K562 (cell line): Measurements from ENCODE around the gene ZDHHC15. TPM values are rescaled to one million over a fixed set of nuclear protein-coding genes. Genes with fewer than 3 reads are reported as not detected.

Experiments used
- BHLHE40 ChIP-seq: IDR thresholded peaks from 2 replicates; pipeline ENCODE4 v1.6.1; 2011; ENCODE audit warnings: low read length, improper control_type of control experiment
- POLR2H ChIP-seq: IDR thresholded peaks from 2 replicates; pipeline ENCODE4 v1.6.1; 2016; ENCODE audit warnings: missing genetic modification characterization, low read depth, mild to moderate bottlenecking, control low read depth, missing compliant biosample characterization, moderate library complexity
- RCOR1 ChIP-seq, 2 experiments: IDR thresholded peaks; 2 replicates each; pipeline ENCODE4 v1.6.1; 2012; ENCODE audit warnings: low read depth in 2 of 2, low read length in 2 of 2, borderline replicate concordance in 1 of 2, improper control_type of control experiment in 1 of 2
- RNF2 ChIP-seq: sonication (generic); IDR thresholded peaks from 2 replicates; pipeline ENCODE4 v1.6.1; 2016
- SAFB2 ChIP-seq: fragments of 200-400 bp; formaldehyde crosslinking; IDR thresholded peaks from 2 replicates; pipeline ENCODE4 v1.6.1; 2018; ENCODE audit warnings: borderline replicate concordance, low read length, low read depth, moderate library complexity; ENCODE audit not compliant: severe bottlenecking
- SMARCA4 ChIP-seq: fragments of 450-650 bp; IDR thresholded peaks from 2 replicates; pipeline ENCODE4 v1.6.1; 2016
- SREBF2 ChIP-seq: sonication (generic); formaldehyde crosslinking; IDR thresholded peaks from 2 replicates; pipeline ENCODE4 v1.4.0; 2020; ENCODE audit warnings: mild to moderate bottlenecking, missing genetic modification reagents
- polyA plus RNA-seq, 8 experiments: library from polyadenylated mRNA; depleted of rRNA in 4 of 8; stranded (reverse) in 5 of 8; unstranded in 3 of 8; fragments of >200 nt; fragmentation: Nextera tagmentation in 2 of 8; fragmentation: Illumina TruSeq in 1 of 8; extraction: Ambion mirVana in 2 of 8; extraction: Trizol in 1 of 8; gene quantifications; 2 replicates each; pipeline versions ENCODE4 v1.2.1 to v1.2.3, GENCODE V29; 2011 to 2014; ENCODE audit warnings: inconsistent platforms in 1 of 8, missing spikeins in 1 of 8
- total RNA-seq, 7 experiments: library from RNA; depleted of rRNA in 6 of 7; stranded (reverse); fragments of >200 nt in 6 of 7; fragmentation: Illumina TruSeq in 2 of 7; extraction: Trizol in 2 of 7; gene quantifications; 2 replicates each; pipeline versions ENCODE4 v1.2.1 to v1.2.3, GENCODE V29; 2011 to 2021; ENCODE audit warnings: low replicate concordance in 1 of 7
- TF ChIP-seq, protein P1 (sequence below): fragments of 250-450 bp; sonication (Bioruptor Pico); IDR thresholded peaks from 2 replicates; pipeline ENCODE4 v1.4.0; 2020

Gene ZDHHC15
- total and polyA plus RNA-seq, 9 of the 15 experiments (the other 6 are each of a cell fraction or from before 2014, with no cell fraction given): 0.01 to 0.07 (median 0.04) TPM; not detected in 4

DNA sequence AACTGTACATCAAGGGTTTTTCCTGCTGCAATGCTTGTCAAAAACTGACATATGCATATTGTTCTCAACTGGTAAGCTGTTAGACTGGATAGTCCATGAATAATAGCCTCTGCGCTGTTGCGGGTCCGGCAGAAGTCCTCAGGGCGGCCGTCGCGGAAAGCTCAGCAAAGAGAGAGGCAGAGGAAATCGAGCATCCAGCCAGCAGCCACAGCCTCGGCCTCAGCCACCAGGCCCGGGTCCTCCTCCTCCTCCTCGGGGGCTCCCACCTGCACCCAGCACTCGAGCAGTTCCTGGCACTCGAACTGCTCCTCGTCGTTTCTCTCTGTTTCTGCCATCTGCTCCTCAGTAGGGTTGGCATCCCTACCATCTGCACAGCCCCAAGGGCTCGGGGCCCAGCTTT is 195.2 kb downstream of the ZDHHC15 start (continued):
- no peak for TF ChIP-seq RCOR1 (IDR thresholded peaks at IDR 0.05; ENCODE audit: borderline replicate concordance in 1 of 2, low read depth in 2 of 2, low read length in 2 of 2)
- TF ChIP-seq SAFB2: no peak
- no peak for TF ChIP-seq SMARCA4
- TF ChIP-seq, protein P1, sequence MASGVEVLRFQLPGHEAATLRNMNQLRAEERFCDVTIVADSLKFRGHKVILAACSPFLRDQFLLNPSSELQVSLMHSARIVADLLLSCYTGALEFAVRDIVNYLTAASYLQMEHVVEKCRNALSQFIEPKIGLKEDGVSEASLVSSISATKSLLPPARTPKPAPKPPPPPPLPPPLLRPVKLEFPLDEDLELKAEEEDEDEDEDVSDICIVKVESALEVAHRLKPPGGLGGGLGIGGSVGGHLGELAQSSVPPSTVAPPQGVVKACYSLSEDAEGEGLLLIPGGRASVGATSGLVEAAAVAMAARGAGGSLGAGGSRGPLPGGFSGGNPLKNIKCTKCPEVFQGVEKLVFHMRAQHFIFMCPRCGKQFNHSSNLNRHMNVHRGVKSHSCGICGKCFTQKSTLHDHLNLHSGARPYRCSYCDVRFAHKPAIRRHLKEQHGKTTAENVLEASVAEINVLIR (CRISPR knock-in tag): no peak
- no peak for TF ChIP-seq POLR2H (tag)
- no peak for TF ChIP-seq BHLHE40
- no peak for TF ChIP-seq SREBF2 (CRISPR knock-in tag)
- no peak for TF ChIP-seq RNF2

Other genes with a start within 250 kb of the ZDHHC15 start
- 9.8 and 10.2 TPM in 2 replicates for gene UPRT, start 249.0 kb downstream of the ZDHHC15 start, total RNA-seq (2014; rRNA removed)
- 12.6 and 14.9 TPM in 2 replicates for gene UPRT, start 249.0 kb downstream of the ZDHHC15 start, total RNA-seq (2014; rRNA removed; fragmentation: Illumina TruSeq; extraction: Trizol)
- 14.0 and 14.9 TPM in 2 replicates for gene UPRT, start 249.0 kb downstream of the ZDHHC15 start, total RNA-seq (2015; rRNA removed; fragmentation: Illumina TruSeq; extraction: Trizol)
- gene UPRT, start 249.0 kb downstream of the ZDHHC15 start, total RNA-seq (2021): 9.4 and 9.9 TPM in 2 replicates
- gene UPRT, start 249.0 kb downstream of the ZDHHC15 start, polyA plus RNA-seq (2011; rRNA removed): 6.2 and 11.2 TPM in 2 replicates
- gene UPRT, start 249.0 kb downstream of the ZDHHC15 start, polyA plus RNA-seq (2014; fragmentation: Illumina TruSeq; extraction: Trizol): 11.8 and 15.3 TPM in 2 replicates
- gene UPRT, start 249.0 kb downstream of the ZDHHC15 start, polyA plus RNA-seq (2014; fragmentation: Nextera tagmentation; extraction: Ambion mirVana): 10 to 100 TPM in 1 of 2 experiments, 1 to 10 TPM in 1; 7.0 to 12.1 TPM
- gene UPRT, start 249.0 kb downstream of the ZDHHC15 start, polyA plus RNA-seq (2014; rRNA removed): 9.3 and 10.2 TPM in 2 replicates